Measurements from ENCODE around the gene TMBIM6.

TMBIM6 gene

DNA sequence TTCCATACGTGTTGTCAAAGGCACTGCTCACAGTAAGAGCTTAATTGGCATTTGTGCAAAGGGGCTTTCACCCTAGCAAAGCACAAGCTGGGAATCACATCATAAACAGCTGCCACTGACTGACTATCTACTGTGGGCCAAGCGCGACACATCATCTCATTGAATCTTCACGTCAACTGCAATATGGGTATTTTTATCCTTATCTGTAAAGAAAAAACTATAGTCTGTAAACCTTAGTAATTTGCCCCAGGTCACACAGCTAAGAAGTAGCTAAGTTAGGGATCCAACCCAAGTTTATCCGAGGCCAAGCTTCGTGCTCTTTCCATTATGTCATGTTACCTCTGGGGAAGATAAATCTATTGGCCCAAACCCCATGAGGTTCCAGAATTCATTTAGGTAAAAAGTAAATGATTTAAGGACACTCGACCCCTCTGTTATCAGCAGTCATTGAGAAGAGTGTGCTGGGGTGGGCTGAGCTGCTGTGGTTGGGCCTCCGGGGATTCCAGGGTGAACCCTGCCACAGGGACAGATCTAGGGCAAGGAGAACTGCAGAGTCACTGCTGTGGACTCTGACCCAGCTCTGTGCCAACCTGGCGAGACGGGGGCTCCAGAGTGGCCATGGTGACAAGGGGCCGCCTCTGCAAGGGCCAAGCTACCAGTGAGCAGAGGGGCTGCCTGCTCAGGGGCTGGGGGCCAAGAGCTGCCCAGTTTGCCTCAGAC, 59.2 kb downstream of the TMBIM6 start:
- DNase-seq, result no peak

DNA sequence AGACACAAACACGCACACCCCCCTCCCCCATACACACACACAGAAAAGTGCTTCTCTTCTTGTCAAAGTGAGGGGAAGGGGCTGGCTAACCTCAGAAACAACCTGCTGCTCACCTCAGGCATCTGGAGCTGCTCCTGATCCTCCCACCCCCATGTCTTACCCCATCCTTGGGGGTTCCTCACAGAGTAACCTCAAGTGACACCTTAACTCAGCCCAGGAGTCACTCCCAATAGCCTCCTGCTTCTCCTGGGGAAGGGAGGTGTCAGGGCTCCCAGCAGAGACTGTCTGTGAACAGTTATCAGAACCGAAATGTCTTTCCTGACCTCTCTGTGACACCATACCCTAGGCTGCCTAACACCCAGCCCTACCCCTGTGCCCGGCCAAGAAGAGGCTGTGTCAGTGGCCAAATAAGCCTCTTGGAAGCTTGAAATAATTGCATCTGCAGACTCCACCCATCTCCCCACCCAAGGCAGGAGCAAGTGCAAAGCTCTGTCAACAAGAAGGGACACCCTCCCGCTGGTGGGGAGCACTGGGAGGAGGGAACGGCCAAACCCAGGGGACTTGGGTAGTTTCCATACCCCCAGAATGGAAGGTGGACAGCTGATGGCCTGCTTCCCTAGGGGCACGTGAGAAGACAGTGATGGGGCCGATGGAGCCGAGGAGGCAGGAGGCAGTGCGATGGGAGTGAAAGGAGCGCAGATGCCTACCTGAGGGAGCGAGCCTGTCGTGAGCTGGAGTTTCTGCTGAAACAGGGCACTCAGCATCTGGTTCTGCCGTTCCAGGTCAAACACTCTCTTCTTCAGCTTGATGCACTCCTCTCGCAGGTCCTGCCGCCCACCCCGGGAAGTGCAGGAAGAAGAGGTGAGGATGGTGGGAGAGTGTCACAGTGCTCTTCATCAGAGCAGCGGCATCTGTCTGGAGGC, 60.0 kb downstream of the TMBIM6 start:
- no peak for DNase-seq

DNA sequence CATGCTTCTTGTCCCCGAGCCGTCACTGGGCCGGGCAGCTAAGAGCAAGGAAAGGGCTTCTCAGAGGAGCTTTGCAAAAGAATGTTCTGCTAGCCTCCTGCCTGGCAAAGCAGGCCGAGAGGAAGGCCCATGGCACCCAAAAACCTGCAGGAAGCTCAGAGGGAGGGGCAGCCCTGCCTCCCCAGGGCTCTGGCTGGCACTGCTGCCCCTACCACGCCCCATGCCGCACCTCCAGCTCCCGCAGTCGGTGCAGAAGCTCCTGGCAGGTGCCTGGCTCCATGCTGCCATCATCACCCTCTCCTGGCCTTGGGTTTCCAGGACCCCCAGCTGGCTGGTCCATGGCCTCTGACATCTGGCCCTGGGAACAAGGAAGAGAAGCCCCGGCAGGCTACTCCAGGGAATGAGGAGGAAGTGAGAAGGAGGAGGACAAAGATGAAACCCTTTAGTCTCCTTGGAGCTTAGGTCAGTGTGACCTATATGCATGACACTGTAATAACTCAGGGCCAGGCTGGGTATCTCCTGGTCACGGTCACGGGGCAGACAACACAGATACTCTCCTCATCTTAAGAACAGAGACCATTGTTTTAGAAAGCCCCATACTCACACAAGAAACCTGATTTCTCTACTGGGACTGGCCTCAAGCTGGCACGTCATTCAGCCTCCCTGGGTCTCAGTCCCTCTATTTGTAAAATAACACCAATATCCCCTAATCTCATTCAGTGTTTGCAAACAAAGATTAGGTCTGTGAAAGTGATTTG, 62.5 kb downstream of the TMBIM6 start:
- no peak for DNase-seq

DNA sequence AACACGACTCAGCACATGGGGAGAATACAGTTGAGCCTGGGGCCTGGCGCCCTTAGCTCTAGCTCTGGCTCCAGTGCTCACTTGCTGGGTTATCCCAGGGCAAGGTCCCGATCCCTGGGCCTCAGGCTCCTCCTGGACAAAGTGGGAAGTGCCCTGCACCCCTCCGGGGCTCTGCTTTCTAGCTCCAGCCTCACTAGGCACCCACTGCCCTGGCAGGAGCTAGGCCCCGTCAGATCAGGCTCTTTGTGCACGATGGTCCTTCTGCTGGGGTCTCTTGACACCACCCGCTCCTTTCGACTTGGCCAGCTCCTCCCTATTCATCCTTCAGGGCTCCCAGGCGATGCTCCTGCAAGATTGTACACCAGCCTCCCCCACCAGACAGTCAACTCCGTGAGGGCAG, 63.5 kb downstream of the TMBIM6 start:
- no peak for DNase-seq

DNA sequence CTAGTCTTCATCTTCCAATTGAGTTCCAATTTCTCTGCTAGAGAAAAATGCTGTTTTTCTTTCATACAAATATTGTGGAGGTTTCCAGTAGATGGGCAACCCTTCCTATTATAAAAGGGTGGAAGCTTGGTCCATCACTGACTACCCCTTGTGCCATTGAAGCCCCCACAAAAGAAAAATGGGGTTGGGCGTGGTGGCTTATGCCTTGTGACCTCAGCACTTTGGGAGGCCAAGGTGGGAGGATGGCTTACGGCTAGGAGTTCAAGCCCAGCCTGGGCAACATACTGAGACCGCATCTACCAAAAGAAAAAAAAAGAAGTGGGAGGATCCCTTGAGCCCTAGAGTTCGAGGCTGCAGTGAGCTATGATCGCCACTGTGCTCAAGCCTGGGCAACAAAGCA, 64.1 kb downstream of the TMBIM6 start:
- no peak for DNase-seq

DNA sequence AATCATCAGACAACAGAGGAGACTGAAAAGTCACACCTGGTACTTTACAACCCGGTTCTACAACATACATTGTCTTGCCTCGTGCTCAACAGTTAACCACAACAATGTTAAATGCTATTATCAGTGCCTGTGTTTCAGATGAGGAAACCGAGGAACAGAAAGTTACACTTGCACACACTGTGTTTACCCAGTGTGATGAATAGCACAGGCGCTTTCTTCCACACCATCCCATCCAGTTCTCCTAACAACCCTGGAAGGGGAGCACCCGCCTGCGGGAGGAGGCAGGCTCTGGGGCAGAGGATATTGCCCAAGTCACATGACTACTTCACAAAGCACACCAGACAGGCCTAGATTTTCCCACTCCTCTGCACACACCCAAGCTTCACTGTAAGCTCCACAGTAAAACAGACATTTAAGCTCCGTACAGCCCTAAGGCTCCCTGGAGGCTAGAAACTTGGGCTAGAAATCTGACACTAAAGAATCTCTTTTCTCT, 65.0 kb downstream of the TMBIM6 start:
- DNase-seq, result no peak

DNA sequence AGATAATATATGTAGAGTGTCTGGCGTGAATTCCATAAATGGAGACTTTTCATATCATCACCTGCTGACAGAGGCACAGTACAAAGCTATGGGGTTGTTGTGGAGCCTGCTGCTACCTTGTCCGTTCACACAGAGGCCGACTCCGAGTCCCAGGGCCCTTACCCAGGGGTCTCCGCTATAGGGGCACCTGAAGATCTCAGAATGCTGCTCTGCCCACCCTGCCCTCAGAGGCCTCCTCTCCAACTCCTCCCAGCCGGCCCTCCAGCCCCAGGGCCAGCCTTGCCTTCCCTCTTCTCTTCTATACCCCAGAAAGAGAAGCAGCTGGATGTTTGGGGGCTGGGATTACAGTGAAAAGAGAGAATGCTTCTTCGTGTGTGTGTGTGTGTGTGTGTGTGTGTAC, 65.5 kb downstream of the TMBIM6 start:
- DNase-seq, result no peak

DNA sequence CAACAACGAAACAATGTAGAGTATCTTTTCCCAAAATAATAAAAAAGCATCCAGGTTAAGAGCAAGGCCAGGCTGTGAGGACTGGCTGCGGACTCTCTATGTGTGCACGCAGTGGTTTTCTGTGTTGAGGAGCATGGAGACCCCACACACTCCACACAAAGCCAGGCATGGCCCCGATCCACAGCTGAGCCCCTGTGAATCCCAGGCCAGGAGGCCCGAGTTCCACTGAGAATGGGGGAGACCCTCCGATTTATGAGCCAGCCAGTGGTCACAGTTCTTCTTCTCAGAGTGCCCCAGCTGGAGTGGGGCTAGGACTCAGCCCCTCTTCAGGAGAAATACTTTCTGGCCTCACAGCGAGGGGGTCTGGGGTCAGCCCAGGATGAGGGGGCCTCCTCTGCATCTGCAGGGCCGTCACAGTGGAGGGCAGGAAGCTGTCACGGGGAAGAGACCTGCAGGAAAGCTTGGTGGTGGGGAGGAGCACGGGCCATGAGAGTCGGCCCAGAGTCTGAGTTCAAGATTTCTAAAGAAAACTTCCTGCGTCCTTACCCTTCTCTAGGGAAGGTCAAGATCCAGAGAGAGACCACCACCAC, 66.7 kb downstream of the TMBIM6 start:
- no peak for DNase-seq

DNA sequence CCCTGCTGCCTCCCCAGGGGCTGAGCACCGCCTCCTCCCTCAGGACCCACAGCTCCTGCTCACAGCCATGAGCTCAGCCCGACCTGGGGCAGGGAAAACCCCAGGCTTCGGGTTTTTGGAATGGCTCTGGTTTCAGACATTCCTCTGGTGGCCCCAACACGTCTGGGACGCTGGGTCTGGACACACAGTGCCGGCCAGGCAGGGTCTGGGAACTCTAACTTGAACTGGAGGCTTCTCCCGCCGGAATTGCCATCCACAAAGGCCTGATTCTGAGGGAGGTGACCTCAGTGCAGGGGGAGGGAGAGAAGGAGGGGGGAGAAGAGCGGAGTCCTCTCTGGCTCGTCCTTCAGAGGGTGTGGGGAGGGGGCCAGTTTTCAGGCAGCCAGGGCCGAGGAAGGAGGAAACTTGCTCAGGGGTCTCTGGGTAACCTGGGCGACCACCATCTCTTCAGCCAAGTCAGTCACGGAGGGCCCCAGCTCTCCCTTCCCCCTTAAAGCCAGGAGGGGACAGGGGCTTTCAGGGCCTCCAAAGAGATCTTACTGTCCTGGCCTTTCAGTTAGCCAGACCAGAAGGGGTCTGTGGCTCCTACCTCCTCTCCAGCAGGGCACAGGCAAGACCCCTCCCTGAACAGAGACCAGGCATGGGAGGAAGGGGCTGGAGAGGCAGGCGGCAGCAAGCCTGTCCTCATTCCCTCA, 67.5 kb downstream of the TMBIM6 start:
- no peak for DNase-seq

DNA sequence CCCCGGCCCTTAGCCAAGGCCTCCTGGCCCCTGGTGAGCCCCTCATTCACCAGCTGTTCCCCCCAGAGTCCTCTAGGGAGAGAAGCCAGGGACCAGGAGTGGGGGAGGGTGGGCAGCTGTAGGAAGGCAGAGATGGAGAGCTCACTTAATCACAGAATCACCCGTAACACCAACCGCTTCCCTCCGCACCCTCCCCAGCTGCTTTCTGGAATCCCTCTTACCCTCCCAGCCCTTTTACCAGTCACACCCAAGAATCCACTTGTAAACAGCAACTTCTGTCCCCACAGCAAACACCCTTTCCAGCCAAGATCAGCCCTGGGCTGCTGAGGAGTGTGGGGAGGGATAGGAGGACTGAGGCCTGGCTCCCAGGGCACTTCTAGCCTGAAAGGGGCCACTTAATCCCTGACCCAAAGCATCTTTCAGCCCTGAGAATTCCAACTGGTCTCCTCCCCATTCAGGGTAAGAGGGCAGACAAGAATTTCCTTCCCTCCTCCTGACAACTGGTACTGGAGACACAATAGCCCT, 68.1 kb downstream of the TMBIM6 start:
- DNase-seq, result no peak

DNA sequence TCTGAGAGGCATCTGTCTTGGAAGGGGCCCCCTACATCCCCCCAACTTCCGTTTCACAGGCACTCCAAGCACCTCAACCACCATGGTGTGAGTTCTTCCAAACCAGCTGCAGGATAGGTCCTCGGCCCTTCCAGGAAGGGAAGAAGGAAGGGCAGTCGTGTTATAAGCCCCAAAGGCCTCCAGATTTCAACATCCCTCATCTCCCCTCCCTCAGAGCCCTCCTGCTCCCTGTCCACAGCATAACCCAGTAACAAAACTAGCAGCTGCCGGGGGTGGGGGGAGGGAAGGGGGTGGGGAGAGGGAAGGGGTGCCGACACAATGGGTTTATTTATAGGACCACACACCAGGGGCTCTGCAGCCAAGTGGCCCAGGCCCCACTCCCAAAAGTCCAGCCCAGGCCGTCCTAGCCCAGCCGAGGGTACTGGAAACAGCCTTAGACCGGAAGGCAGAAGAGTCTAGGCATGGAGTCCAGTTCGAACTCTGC, 68.6 kb downstream of the TMBIM6 start:
- no peak for DNase-seq

DNA sequence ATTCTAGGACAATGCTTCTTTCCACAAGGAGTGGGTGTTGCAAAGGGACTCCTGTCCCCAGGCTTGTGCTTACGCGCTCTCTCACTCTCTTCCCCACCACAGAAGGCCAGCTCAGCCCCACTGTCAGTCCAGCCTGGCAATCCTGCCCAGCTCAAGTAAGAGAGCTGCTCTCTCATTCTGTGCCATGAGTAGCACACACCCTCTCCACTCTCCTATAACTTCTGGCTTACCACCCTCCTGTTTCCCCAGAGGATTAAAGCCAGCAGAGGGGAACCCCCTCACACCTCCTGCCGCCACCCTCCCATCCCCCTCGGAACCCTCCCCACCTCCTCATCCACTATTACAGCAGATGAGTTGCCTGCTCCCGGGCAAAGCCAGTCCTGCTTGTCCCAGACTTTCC, 69.8 kb downstream of the TMBIM6 start:
- DNase-seq, result no peak

DNA sequence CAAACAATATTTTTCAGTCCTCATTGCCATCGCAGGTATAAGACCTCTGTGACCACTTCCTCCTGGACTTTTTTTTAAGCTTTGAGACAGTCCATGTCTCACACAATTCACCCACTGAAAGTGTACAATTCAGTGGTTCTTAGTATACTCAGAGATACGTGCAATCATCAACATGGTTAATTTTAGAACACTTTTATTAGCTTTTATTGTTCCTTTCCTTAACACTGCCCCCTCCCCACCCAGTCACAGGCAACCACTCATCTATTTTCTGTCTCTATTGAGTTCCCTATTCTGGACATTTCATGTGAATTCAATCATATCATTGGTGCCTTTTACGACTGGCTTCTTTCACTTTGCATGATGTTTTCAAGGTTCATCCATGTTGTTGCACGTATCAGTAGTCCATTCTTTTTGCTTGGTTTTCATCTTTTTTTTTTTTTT, 70.6 kb downstream of the TMBIM6 start:
- DNase-seq, result no peak

DNA sequence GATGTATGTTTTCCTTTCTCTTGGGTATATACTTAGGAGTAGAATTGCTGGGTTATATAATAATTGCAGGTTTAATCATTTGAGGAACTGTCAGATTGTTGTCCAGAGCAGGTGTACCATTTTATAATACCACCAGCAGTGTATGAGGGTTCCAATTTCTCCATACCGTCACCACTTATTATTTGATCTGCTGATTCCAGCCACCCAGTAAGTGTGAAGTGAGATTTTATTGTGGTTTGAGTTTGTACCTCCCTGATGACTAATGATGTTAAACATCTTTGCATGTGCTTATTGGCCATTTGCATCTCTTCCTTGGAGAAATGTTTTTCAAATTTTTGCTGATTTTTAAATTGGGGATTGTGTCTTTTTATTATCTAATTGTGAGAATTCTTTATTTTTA, 71.8 kb downstream of the TMBIM6 start:
- no peak for DNase-seq

Data from NCI-H146 (cell line).